ENCODE measurements around the gene CKS2.

- TF ChIP-seq, protein P1, sequence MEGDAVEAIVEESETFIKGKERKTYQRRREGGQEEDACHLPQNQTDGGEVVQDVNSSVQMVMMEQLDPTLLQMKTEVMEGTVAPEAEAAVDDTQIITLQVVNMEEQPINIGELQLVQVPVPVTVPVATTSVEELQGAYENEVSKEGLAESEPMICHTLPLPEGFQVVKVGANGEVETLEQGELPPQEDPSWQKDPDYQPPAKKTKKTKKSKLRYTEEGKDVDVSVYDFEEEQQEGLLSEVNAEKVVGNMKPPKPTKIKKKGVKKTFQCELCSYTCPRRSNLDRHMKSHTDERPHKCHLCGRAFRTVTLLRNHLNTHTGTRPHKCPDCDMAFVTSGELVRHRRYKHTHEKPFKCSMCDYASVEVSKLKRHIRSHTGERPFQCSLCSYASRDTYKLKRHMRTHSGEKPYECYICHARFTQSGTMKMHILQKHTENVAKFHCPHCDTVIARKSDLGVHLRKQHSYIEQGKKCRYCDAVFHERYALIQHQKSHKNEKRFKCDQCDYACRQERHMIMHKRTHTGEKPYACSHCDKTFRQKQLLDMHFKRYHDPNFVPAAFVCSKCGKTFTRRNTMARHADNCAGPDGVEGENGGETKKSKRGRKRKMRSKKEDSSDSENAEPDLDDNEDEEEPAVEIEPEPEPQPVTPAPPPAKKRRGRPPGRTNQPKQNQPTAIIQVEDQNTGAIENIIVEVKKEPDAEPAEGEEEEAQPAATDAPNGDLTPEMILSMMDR (IDR thresholded peaks at IDR 0.05), result peak; percentile 40 to 66 (median 61)
- TF ChIP-seq POLR2A (IDR thresholded peaks at IDR 0.05), result no peak
Observed at GRCh38 chr9:89278997-89279739, 31.8 kb upstream of the CKS2 start.
